Natural killer cell (primary cell): Measurements from ENCODE around the gene JMJD1C. TPM values are rescaled to one million over a fixed set of nuclear protein-coding genes. Genes with fewer than 3 reads are reported as not detected.
"Not testable (repeated sequence)": the region's sequence is repeated elsewhere in the genome, so short reads cannot be mapped to it uniquely, and the experiment has no call there.

Experiments used
- ATAC-seq, 3 donors: fragments of 150-1000 bp in 2 of 3; fragments of 200-7000 bp in 1 of 3; cut with Tn5 transposase; 1 replicate in 1 of 3; 2 replicates in 2 of 3; pipeline ENCODE4 v1.10.0; 2021; ENCODE audit warnings: mild to moderate bottlenecking in 2 of 3, moderate library complexity in 2 of 3
- DNase-seq, 2 donors: peaks; one replicate each; pipeline versions ENCODE4 v3.0.0 to v3.0.0-alpha.2; 2013 to 2021; ENCODE audit warnings: mixed read lengths in 1 of 2
- H3K27ac ChIP-seq: one replicate; pipeline ENCODE4 v1.5.1; 2013; ENCODE audit warnings: mild to moderate bottlenecking, low read length
- H3K27me3 ChIP-seq: one replicate; pipeline ENCODE4 v1.6.1; 2013; ENCODE audit warnings: low read length; ENCODE audit not compliant: control insufficient read depth, insufficient read depth
- H3K36me3 ChIP-seq: one replicate; pipeline ENCODE4 v1.6.1; 2013; ENCODE audit warnings: low read length; ENCODE audit not compliant: control insufficient read depth, insufficient read depth
- H3K4me1 ChIP-seq: one replicate; pipeline ENCODE4 v1.6.1; 2013; ENCODE audit warnings: low read length; ENCODE audit not compliant: control insufficient read depth, insufficient read depth
- H3K4me3 ChIP-seq: one replicate; pipeline ENCODE4 v1.5.1; 2013; ENCODE audit warnings: low read length
- H3K9me3 ChIP-seq: one replicate; pipeline ENCODE4 v1.6.1; 2013; ENCODE audit warnings: low read length; ENCODE audit not compliant: control insufficient read depth, insufficient read depth
- H3K27ac Mint-ChIP-seq, 2 donors: one replicate each; pipeline ENCODE4 v1.8.0; 2022; ENCODE audit warnings: mild to moderate bottlenecking in 2 of 2, mixed read lengths in 2 of 2, moderate library complexity in 1 of 2
- H3K27me3 Mint-ChIP-seq, 2 donors: one replicate each; pipeline ENCODE4 v1.8.0; 2022; ENCODE audit warnings: low read depth in 2 of 2, mixed read lengths in 2 of 2
- H3K36me3 Mint-ChIP-seq: one replicate; pipeline ENCODE4 v1.8.0; 2022; ENCODE audit warnings: mixed read lengths
- H3K4me1 Mint-ChIP-seq, 2 donors: one replicate each; pipeline ENCODE4 v1.8.0; 2022; ENCODE audit warnings: mixed read lengths in 2 of 2
- H3K4me3 Mint-ChIP-seq: one replicate; pipeline ENCODE4 v1.8.0; 2022; ENCODE audit warnings: mild to moderate bottlenecking, moderate library complexity, mixed read lengths
- H3K9me3 Mint-ChIP-seq, 2 donors: one replicate each; pipeline ENCODE4 v1.8.0; 2022; ENCODE audit warnings: mixed read lengths in 2 of 2
- CTCF ChIP-seq: fragments of 200-600 bp; IDR thresholded peaks from one replicate; pipeline ENCODE4 v1.8.0; 2022; ENCODE audit warnings: antibody characterized with exemption
- WGBS: methylation state at CpG from one replicate; pipeline ENCODE4 v1.1.7; 2013; ENCODE audit warnings: missing lambda C conversion rate; ENCODE audit not compliant: insufficient coverage; 5-methylcytosine and 5-hydroxymethylcytosine counted together
- intact Hi-C: fragments of 100-400 bp; cut with micrococcal nuclease; formaldehyde crosslinking; loops from one replicate; pipeline ENCODE4 v1.14.2; 2022
- total RNA-seq, 4 donors: library from RNA; stranded (reverse); fragments of 120-200 nt in 1 of 4; gene quantifications; one replicate each; pipeline versions ENCODE4 v1.2.3 to v1.2.4, GENCODE V29; 2013 to 2022

JMJD1C gene
- total RNA-seq, 3 donors from 2014 or later (not counting 1 experiment from before 2014, with no cell fraction given), result 125 to 208 (median 156) TPM

- Mint-ChIP-seq H3K27ac (no peak overlapping the region), H3K36me3 (no peaks in the 10 kb centered on the region), H3K4me3 (no peak overlapping the region), H3K27me3 (no peaks in the 10 kb centered on the region), H3K9me3 (no peaks in the 10 kb centered on the region), H3K4me1 (no peaks in the 10 kb centered on the region)
- H3K9me3 ChIP-seq, result no peaks in the 10 kb centered on the region
- intact Hi-C loops, result no loop called here
- ATAC-seq, result no peak
- H3K36me3 ChIP-seq, result no peaks in the 10 kb centered on the region
- H3K27ac ChIP-seq, result no peak overlapping the region
- H3K27me3 ChIP-seq, result no peaks in the 10 kb centered on the region
- TF ChIP-seq CTCF, result no peak
- H3K4me3 ChIP-seq, result no peak overlapping the region
- no peak for DNase-seq
- 92% methylated on average over 4 of the region's 5 CpGs for WGBS
- H3K4me1 ChIP-seq, result no peaks in the 10 kb centered on the region
These were observed 179.4 kb downstream of the JMJD1C start for GRCh38 chr10:63286340-63286739.

- H3K4me3 ChIP-seq, intact Hi-C loops, H3K9me3 ChIP-seq, H3K36me3 ChIP-seq, H3K4me3 Mint-ChIP-seq, H3K9me3 Mint-ChIP-seq, ATAC-seq, H3K36me3 Mint-ChIP-seq, DNase-seq, H3K4me1 ChIP-seq, H3K27me3 Mint-ChIP-seq, H3K27me3 ChIP-seq, H3K27ac ChIP-seq, H3K27ac Mint-ChIP-seq, H3K4me1 Mint-ChIP-seq: not testable (repeated sequence)
- 97% methylated on average over 6 of the region's 6 CpGs for WGBS
These were observed 181.9 kb downstream of the JMJD1C start for GRCh38 chr10:63283901-63284300.

- no peak overlapping the region for H3K27ac ChIP-seq
- no peaks in the 10 kb centered on the region for H3K27me3 ChIP-seq
- H3K4me3 ChIP-seq, result no peak overlapping the region
- no peak overlapping the region for H3K4me3 Mint-ChIP-seq
- H3K36me3 Mint-ChIP-seq, result no peaks in the 10 kb centered on the region
- no peaks in the 10 kb centered on the region for H3K36me3 ChIP-seq
- intact Hi-C loops, result no loop called here
- no peak overlapping the region for H3K27ac Mint-ChIP-seq
- WGBS, result 100% methylated on average over 2 of the region's 2 CpGs
- no peaks in the 10 kb centered on the region for H3K27me3 Mint-ChIP-seq
- no peaks in the 10 kb centered on the region for H3K9me3 ChIP-seq
- ATAC-seq, result no peak
- DNase-seq, result no peak
- TF ChIP-seq CTCF, result no peak
- no peaks in the 10 kb centered on the region for H3K4me1 ChIP-seq
- H3K4me1 Mint-ChIP-seq, result no peaks in the 10 kb centered on the region
- no peaks in the 10 kb centered on the region for H3K9me3 Mint-ChIP-seq
These were observed 182.7 kb downstream of the JMJD1C start for GRCh38 chr10:63283093-63283492.

GRCh38 chr10:63281967-63282366 lies 183.8 kb downstream of the JMJD1C start:
- intact Hi-C loops, result no loop called here
- DNase-seq (no peak), ATAC-seq (no peak)
- H3K9me3 Mint-ChIP-seq, result no peaks in the 10 kb centered on the region
- Histone ChIP-seq H3K9me3 (no peaks in the 10 kb centered on the region), H3K36me3 (no peaks in the 10 kb centered on the region), H3K4me1 (no peaks in the 10 kb centered on the region), H3K27me3 (no peaks in the 10 kb centered on the region), H3K27ac (no peak overlapping the region), H3K4me3 (no peak overlapping the region)
- H3K27ac Mint-ChIP-seq, result no peak overlapping the region
- H3K4me3 Mint-ChIP-seq, result no peak overlapping the region
- 95% methylated on average over 2 of the region's 3 CpGs for WGBS
- H3K4me1 Mint-ChIP-seq, result no peaks in the 10 kb centered on the region
- no peak for TF ChIP-seq CTCF
- H3K27me3 Mint-ChIP-seq, result no peaks in the 10 kb centered on the region
- H3K36me3 Mint-ChIP-seq, result no peaks in the 10 kb centered on the region
